B cell (primary cell): ENCODE measurements around the gene LPO. TPM values are rescaled to one million over a fixed set of nuclear protein-coding genes. Genes with fewer than 3 reads are reported as not detected.

Experiments
- ATAC-seq: fragments of 200-7000 bp; cut with Tn5 transposase; one replicate; pipeline ENCODE4 v1.10.0; 2021; ENCODE audit warnings: low read depth, mild to moderate bottlenecking, moderate number of reproducible peaks, moderate library complexity
- CTCF ChIA-PET: fragments of 350-600 bp; sonication (Branson Sonifier 250); formaldehyde crosslinking; loops from one replicate; lab custom pipeline; 2021; ENCODE audit warnings: antibody characterized with exemption, inconsistent platforms; lab: Charles Lee
- POLR2A ChIA-PET: fragments of 350-600 bp; sonication (Branson Sonifier 250); formaldehyde crosslinking; loops from one replicate; lab custom pipeline; 2021; ENCODE audit warnings: antibody characterized with exemption; lab: Charles Lee
- DNase-seq: peaks from one replicate; pipeline ENCODE4 v3.0.0; 2013
- H2AFZ ChIP-seq: 2 replicates; pipeline ENCODE4 v1.6.1; 2012; ENCODE audit warnings: mild to moderate bottlenecking, low read depth, low read length; ENCODE audit not compliant: insufficient read depth, poor library complexity, severe bottlenecking
- H3K27ac ChIP-seq, 2 donors: 1 replicate in 1 of 2; 2 replicates in 1 of 2; pipeline ENCODE4 v1.5.1; 2012 to 2013; ENCODE audit warnings: low read length in 2 of 2, mild to moderate bottlenecking in 2 of 2, moderate library complexity in 1 of 2
- H3K27me3 ChIP-seq, 4 experiments: fragments of 200-600 bp in 1 of 4; sonication (generic) in 1 of 4; replicated peaks in 1 of 4; 1 replicate in 2 of 4; 2 replicates in 2 of 4; pipeline versions ENCODE4 v1.6.1 to v1.7.0; 2013 to 2016; ENCODE audit warnings: low read length in 3 of 4, mild to moderate bottlenecking in 2 of 4, mixed read lengths in 1 of 4, moderate library complexity in 1 of 4; ENCODE audit not compliant: insufficient read depth in 4 of 4, control insufficient read depth in 3 of 4; ENCODE audit errors: control extremely low read depth in 1 of 4
- H3K36me3 ChIP-seq, 2 experiments: replicated peaks in 1 of 2; 1 replicate in 1 of 2; 2 replicates in 1 of 2; pipeline versions ENCODE4 v1.6.1 to v1.7.1; 2013; ENCODE audit warnings: low read length in 1 of 2; ENCODE audit not compliant: insufficient read depth in 2 of 2, control insufficient read depth in 1 of 2; ENCODE audit errors: control extremely low read depth in 1 of 2, extremely low read depth in 1 of 2
- H3K4me1 ChIP-seq, 2 donors: fragments of 200-600 bp in 1 of 2; sonication (generic) in 1 of 2; 1 replicate in 1 of 2; 2 replicates in 1 of 2; pipeline versions ENCODE4 v1.5.1 to v1.6.1; 2013 to 2017; ENCODE audit warnings: low read length in 2 of 2; ENCODE audit not compliant: control insufficient read depth in 2 of 2, insufficient read depth in 2 of 2
- H3K4me2 ChIP-seq: replicated peaks from 2 replicates; pipeline ENCODE3; 2012; ENCODE audit warnings: mild to moderate bottlenecking, low read depth, low read length; ENCODE audit not compliant: poor library complexity, severe bottlenecking
- H3K4me3 ChIP-seq, 5 experiments: fragments of 200-600 bp in 1 of 5; sonication (generic) in 1 of 5; 1 replicate in 3 of 5; 2 replicates in 2 of 5; pipeline versions ENCODE4 v1.5.1 to v1.7.0; 2011 to 2016; ENCODE audit warnings: low read length in 4 of 5, mild to moderate bottlenecking in 4 of 5, low read depth in 2 of 5, control low read depth in 1 of 5, moderate library complexity in 1 of 5; ENCODE audit not compliant: insufficient read depth in 1 of 5; ENCODE audit errors: control extremely low read depth in 1 of 5, extremely low read depth in 1 of 5
- H3K79me2 ChIP-seq: fragments of 200-600 bp; sonication (generic); one replicate; pipeline ENCODE4 v1.6.0; 2016; ENCODE audit warnings: low read length; ENCODE audit not compliant: control insufficient read depth, insufficient read depth
- H3K9ac ChIP-seq: fragments of 200-600 bp; sonication (generic); 2 replicates; pipeline ENCODE4 v1.6.1; 2017; ENCODE audit warnings: mild to moderate bottlenecking, low read length, moderate library complexity
- H3K9me3 ChIP-seq, 3 donors: one replicate each; pipeline versions ENCODE4 v1.6.1 to v1.7.1; 2013; ENCODE audit warnings: low read length in 2 of 3; ENCODE audit not compliant: control insufficient read depth in 2 of 3, insufficient read depth in 1 of 3; ENCODE audit errors: control extremely low read depth in 1 of 3
- H4K20me1 ChIP-seq: 2 replicates; pipeline ENCODE4 v1.6.0; 2012; ENCODE audit warnings: mild to moderate bottlenecking, low read length; ENCODE audit not compliant: insufficient read depth, control insufficient read depth, poor library complexity, severe bottlenecking
- H3K27ac Mint-ChIP-seq: one replicate; pipeline ENCODE4 v1.8.0; 2021; ENCODE audit warnings: mixed read lengths
- H3K27me3 Mint-ChIP-seq: one replicate; pipeline ENCODE4 v1.8.0; 2021; ENCODE audit warnings: mixed read lengths
- H3K4me1 Mint-ChIP-seq: one replicate; pipeline ENCODE4 v1.8.0; 2021; ENCODE audit warnings: mixed read lengths
- H3K4me3 Mint-ChIP-seq: one replicate; pipeline ENCODE4 v1.8.0; 2021; ENCODE audit warnings: mixed read lengths
- H3K9me3 Mint-ChIP-seq: one replicate; pipeline ENCODE4 v1.8.0; 2022; ENCODE audit warnings: mixed read lengths; ENCODE audit not compliant: insufficient read depth
- EZH2 ChIP-seq: IDR thresholded peaks from 2 replicates; pipeline ENCODE4 v1.6.1; 2012; ENCODE audit warnings: borderline replicate concordance, low read depth, mild to moderate bottlenecking, moderate library complexity, low read length; ENCODE audit not compliant: insufficient read depth, poor library complexity, severe bottlenecking
- WGBS: methylation state at CpG from one replicate; pipeline ENCODE4 v1.1.5; 2013; ENCODE audit warnings: missing lambda C conversion rate; ENCODE audit not compliant: insufficient coverage; 5-methylcytosine and 5-hydroxymethylcytosine counted together
- intact Hi-C: fragments of 100-400 bp; cut with micrococcal nuclease; formaldehyde crosslinking; loops from one replicate; pipeline ENCODE4 v1.10.0; 2022
- polyA plus RNA-seq: library from polyadenylated mRNA; depleted of rRNA; stranded (reverse); fragments of >200 nt; gene quantifications from 2 replicates; pipeline ENCODE4 v1.2.3, GENCODE V29; 2012
- total RNA-seq, 2 donors: library from RNA; stranded (reverse); fragments of 120-200 nt in 1 of 2; gene quantifications; 1 replicate in 1 of 2; 2 replicates in 1 of 2; pipeline versions ENCODE4 v1.2.3 to v1.2.4, GENCODE V29; 2013 to 2022
- TF ChIP-seq, protein P1 (sequence below): fragments of 200-600 bp; IDR thresholded peaks from one replicate; pipeline ENCODE4 v1.8.0; 2022; ENCODE audit warnings: antibody characterized with exemption, mild to moderate bottlenecking

Gene LPO
- total and polyA plus RNA-seq, 2 donors (not counting 1 experiment from before 2014, with no cell fraction given): not detected

DNA sequence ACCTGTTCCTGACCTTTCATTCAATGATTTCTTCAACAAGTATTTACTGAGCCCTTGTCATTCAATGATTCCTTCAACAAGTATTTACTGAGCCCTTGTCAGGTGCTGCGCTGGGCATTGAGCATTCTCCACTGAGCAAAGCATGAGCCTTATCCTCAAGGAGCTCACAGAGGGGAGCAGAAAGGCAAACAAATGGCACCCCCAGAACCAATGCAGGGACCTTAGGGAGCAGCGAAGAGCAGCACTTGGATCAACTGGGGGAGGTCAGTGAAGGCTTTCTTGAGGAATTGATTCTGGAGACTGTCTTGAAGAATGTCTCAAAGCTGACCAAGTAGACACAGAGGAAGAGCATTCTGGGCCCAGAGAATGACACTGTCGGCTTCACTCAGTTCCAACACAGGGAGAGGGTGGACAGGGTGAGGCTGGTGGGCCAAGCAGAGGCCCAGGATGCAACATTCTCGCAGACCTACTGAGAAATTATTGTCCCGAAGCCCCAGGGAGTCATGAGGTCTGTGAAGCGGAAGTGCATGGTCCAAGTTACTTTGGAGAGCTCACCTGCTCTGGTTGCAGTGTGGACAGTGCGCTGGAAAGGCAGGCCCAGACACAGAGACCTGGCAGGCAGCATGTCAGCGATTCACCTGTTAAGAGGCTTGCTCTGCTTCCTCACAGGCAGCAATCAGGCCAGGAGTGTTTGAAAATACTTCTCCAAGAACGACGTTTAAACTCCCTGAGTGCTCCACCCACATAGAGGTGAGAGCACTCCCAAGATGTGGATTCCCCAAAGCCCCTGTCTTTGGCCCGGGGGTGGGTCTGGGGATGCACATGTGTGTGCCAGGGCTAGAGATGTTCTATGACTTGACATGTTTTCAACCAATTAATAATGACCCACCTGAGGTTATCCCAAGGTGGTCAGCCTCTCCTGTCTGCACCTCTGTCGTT lies 45.6 kb downstream of the LPO start:
- ATAC-seq (no peak), DNase-seq (no peak)
- no peaks in the 10 kb centered on the region for H3K36me3 ChIP-seq
- intact Hi-C loops: no loop called here
- no peaks in the 10 kb centered on the region for H3K79me2 ChIP-seq
- H2AFZ ChIP-seq: no peak overlapping the region
- no peaks in the 10 kb centered on the region for H3K9me3 Mint-ChIP-seq
- H3K9ac ChIP-seq: no peak overlapping the region
- POLR2A ChIA-PET: interaction anchor here (0.6 kb wide), 1 partner anchor 272 kb away, joined by 11 read pairs; no protein-coding TSS in a partner anchor
- peaks cover 0 to 18% (median 1%) of the 10 kb centered on the region in 4 experiments for H3K27me3 ChIP-seq
- H3K4me2 ChIP-seq: no peak overlapping the region
- H3K4me3 ChIP-seq: no peak overlapping the region
- 83% methylated on average over 11 of the region's 12 CpGs for WGBS
- no peaks in the 10 kb centered on the region for H3K4me1 Mint-ChIP-seq
- H3K27ac Mint-ChIP-seq: no peak overlapping the region
- CTCF ChIA-PET: interaction anchor here (1.4 kb wide), 1 partner anchor 33 kb away, joined by 4 read pairs; no protein-coding TSS in a partner anchor
- TF ChIP-seq, protein P1, sequence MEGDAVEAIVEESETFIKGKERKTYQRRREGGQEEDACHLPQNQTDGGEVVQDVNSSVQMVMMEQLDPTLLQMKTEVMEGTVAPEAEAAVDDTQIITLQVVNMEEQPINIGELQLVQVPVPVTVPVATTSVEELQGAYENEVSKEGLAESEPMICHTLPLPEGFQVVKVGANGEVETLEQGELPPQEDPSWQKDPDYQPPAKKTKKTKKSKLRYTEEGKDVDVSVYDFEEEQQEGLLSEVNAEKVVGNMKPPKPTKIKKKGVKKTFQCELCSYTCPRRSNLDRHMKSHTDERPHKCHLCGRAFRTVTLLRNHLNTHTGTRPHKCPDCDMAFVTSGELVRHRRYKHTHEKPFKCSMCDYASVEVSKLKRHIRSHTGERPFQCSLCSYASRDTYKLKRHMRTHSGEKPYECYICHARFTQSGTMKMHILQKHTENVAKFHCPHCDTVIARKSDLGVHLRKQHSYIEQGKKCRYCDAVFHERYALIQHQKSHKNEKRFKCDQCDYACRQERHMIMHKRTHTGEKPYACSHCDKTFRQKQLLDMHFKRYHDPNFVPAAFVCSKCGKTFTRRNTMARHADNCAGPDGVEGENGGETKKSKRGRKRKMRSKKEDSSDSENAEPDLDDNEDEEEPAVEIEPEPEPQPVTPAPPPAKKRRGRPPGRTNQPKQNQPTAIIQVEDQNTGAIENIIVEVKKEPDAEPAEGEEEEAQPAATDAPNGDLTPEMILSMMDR: no peak
- TF ChIP-seq EZH2: no peak
- H3K4me1 ChIP-seq: peaks cover 0 to 3% of the 10 kb centered on the region in 2 donors
- H3K4me3 Mint-ChIP-seq: no peak overlapping the region
- H3K27ac ChIP-seq: no peak overlapping the region
- H3K9me3 ChIP-seq: no peaks in the 10 kb centered on the region
- peaks cover 34% of the 10 kb centered on the region for H3K27me3 Mint-ChIP-seq
- no peaks in the 10 kb centered on the region for H4K20me1 ChIP-seq
